Activated naive CD4-positive, alpha-beta T cell treated with anti-CD3 and anti-CD28 coated beads, Interleukin-2, amount 10 ng/mL, durations not matched to agents 7 days and 5 days (primary cell): ENCODE measurements around the gene GGT6.

ENCODE experiments used
- CTCF ChIA-PET: fragments of 350-600 bp; sonication (Branson Sonifier 250); formaldehyde crosslinking; loops from one replicate; lab custom pipeline; 2021; ENCODE audit warnings: antibody characterized with exemption; lab: Charles Lee
- DNase-seq: peaks from one replicate; pipeline ENCODE4 v3.0.0-alpha.2; 2020
- H3K27ac Mint-ChIP-seq: one replicate; pipeline ENCODE4 v1.8.0; 2021; ENCODE audit warnings: mild to moderate bottlenecking, moderate library complexity, mixed read lengths
- H3K27me3 Mint-ChIP-seq: one replicate; pipeline ENCODE4 v1.8.0; 2021; ENCODE audit warnings: mild to moderate bottlenecking, mixed read lengths
- H3K36me3 Mint-ChIP-seq: one replicate; pipeline ENCODE4 v1.8.0; 2021; ENCODE audit warnings: mixed read lengths
- H3K4me1 Mint-ChIP-seq: one replicate; pipeline ENCODE4 v1.8.0; 2021; ENCODE audit warnings: mixed read lengths
- H3K4me3 Mint-ChIP-seq: one replicate; pipeline ENCODE4 v1.8.0; 2021; ENCODE audit warnings: mild to moderate bottlenecking, moderate library complexity, mixed read lengths
- H3K9me3 Mint-ChIP-seq: one replicate; pipeline ENCODE4 v1.8.0; 2021; ENCODE audit warnings: mixed read lengths

The GGT6 gene

DNA sequence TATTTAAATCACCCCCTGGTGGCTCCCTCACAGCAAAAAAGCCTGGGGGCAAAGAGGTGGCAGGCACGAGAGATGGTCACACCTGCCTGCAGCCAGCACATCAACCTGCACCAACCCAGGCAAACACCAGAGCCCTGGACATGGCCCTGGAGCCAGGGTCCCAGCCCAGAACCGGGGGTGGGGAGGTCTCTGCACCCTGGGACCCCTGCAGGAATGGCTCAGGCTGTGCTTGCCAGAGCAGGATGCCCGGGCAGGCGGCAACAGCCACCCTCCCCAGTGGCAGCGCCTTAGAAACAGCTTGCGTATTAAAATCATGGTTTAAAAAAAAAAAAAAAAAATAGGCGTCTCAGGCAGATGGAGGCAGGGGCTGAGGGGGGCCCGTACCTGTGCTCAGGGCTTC is 21.4 kb downstream of the GGT6 start:
- Mint-ChIP-seq H3K4me3 (no peak overlapping the region), H3K4me1 (no peaks in the 10 kb centered on the region), H3K27me3 (peaks cover 3% of the 10 kb centered on the region), H3K27ac (no peak overlapping the region), H3K9me3 (no peaks in the 10 kb centered on the region), H3K36me3 (peaks cover 4% of the 10 kb centered on the region)
- CTCF ChIA-PET: no interaction called here
- no peak for DNase-seq

DNA sequence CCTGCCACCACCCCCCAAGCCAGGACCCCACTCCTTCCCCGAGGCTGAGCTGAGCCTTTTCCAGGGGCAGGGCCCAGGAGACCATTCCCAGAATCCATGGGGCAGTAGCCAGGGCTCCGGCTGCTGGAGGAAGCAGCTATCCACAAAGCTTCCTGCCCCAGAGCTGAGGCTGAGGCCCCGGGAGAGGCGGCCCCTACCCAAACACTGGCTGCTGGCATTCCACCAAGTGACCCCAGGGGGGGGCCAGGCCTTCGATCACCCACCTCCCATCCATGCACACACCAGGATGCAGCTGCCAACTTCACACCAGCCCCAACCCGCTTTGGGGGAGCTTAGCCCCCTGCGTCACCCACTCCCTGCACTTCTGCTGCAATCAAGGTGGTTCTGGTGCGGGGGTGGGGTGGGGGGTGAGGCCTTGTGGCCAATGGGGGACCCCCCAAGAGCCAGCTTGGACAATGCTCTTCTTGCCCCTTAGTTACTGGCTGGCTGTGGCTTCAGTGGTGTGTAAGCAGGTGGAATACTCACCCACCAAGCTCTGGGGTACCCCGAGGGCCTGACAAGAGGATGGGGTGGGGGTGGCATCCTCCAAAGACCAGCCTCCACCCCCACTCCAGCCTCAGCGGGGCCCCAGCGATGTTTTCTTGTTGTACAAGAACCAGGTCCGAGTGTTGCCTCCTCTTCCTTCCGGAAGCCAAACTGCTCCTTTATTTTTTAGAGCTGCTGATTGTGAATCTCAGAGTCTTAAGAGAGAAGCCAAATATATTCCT is 22.0 kb downstream of the GGT6 start:
- Mint-ChIP-seq H3K4me3 (no peak overlapping the region), H3K4me1 (no peaks in the 10 kb centered on the region), H3K27me3 (peaks cover 9% of the 10 kb centered on the region), H3K36me3 (peaks cover 3% of the 10 kb centered on the region), H3K9me3 (no peaks in the 10 kb centered on the region), H3K27ac (no peak overlapping the region)
- CTCF ChIA-PET: interaction anchor here (1.4 kb wide), 1 partner anchor 28 kb away, joined by 3 read pairs; no protein-coding TSS in a partner anchor
- DNase-seq: no peak

DNA sequence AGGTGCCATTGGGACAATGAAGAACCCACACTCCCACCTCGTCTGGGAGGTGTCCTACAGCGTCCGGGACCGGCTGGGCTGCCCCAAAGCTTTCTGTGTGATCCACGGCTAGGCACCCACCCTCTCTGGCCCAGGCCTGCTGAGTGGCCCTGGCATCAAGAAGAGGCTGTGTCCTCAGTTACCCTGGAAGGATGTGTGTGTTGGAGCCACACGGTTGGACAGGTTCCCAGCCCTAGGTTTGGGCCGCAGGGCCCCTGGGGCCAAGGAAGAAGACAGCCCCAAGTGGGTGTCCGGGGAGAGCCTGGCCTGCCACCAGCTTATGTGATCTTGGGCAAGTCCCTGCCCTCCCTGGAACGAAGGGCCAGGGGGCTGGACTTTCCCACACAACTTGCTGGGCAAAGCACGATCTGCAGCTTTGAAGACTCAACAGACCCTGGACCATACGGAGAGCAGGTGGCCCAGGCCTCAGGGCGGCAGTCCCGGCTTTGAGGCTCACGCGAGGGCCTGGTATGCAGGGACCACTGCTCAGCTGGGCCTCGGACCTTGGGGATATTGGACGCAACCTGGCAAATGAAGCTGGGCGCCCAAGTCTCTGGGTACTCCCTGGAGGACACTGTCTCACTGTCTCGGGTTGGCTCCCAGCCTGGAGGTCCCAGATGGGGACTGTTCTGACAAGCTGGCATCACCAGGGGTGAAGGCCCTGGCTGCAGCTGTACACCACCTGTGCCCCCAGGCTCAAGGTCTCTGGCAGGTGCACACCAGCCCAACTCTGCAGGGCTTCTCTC is 22.7 kb downstream of the GGT6 start:
- CTCF ChIA-PET: interaction anchor here (1.4 kb wide), 1 partner anchor 29 kb away, joined by 3 read pairs; no protein-coding TSS in a partner anchor
- Mint-ChIP-seq H3K4me3 (no peak overlapping the region), H3K36me3 (peaks cover 3% of the 10 kb centered on the region), H3K4me1 (no peaks in the 10 kb centered on the region), H3K27me3 (peaks cover 13% of the 10 kb centered on the region), H3K9me3 (no peaks in the 10 kb centered on the region), H3K27ac (no peak overlapping the region)
- DNase-seq: no peak

DNA sequence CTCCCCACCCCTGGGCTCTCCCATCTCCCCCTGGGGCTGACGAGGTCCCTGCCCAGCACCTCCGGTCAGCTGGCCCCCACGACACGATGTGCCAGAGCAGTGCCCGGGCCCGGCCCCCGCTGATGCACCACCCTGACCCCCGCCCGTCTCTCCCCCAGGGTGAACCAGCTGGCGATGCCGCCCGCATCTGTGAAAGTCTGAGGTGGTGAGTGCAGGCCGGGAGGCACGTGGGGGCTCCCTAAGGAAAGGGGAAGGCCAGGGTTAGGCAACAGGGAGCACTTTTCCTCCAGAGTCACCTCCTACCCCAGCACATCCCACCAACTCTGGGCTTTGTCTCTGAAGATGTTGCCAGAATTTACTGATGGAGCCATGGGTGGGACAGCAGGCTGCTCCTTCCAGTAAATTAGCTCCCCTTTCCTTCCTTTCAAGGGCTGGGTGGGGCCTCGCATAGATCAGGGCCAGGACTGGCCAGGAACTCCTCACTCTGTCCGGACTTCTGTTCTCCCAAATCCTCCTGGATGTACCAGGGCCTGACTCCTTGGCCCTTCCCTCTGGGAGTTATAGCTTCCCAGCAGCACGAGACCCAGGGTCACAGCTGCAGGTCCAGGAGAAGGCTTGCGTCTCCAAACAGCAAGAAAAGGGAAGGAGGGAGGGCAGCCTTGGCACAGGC is 23.5 kb downstream of the GGT6 start:
- H3K27ac Mint-ChIP-seq: peak overlapping the region; percentile 52
- DNase-seq: no peak
- H3K4me3 Mint-ChIP-seq: no peak overlapping the region
- peaks cover 3% of the 10 kb centered on the region for H3K36me3 Mint-ChIP-seq
- H3K9me3 Mint-ChIP-seq: no peaks in the 10 kb centered on the region
- H3K27me3 Mint-ChIP-seq: peaks cover 21% of the 10 kb centered on the region
- CTCF ChIA-PET: interaction anchor here (0.6 to 1.4 kb wide), 2 partner anchors 30 to 106 kb away, joined by 3 read pairs; no protein-coding TSS in a partner anchor
- H3K4me1 Mint-ChIP-seq: no peaks in the 10 kb centered on the region

DNA sequence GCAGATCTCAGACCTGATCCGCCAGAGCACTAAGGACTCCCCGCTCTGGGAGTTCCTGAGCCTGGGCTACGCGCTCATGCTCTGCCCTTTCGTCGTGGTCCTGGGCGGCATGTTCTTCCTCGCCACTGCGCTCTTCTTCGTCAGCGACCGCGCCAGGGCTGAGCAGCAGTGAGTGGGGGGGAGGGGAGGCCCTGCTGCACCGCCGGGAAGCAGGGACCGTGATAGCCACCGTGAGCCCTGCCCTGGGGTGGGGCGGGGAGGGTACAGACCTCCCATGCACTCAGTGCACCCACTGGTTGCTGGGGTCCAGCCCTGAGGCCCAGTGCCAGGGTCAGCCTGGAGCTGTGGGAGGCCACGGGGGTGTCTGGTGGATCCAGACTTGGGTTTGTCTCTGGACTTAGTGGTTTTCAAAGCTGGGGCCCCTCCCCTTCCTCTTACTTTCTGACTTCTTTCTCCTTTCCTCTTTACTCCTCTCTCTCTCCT is 24.1 kb downstream of the GGT6 start:
- CTCF ChIA-PET: interaction anchor here (0.6 kb wide), 1 partner anchor 106 kb away, joined by 3 read pairs; no protein-coding TSS in a partner anchor
- Mint-ChIP-seq H3K9me3 (no peaks in the 10 kb centered on the region), H3K4me3 (no peak overlapping the region), H3K4me1 (no peaks in the 10 kb centered on the region), H3K36me3 (peaks cover under 1% of the 10 kb centered on the region), H3K27me3 (peaks cover 23% of the 10 kb centered on the region), H3K27ac (no peak overlapping the region)
- no peak for DNase-seq

DNA sequence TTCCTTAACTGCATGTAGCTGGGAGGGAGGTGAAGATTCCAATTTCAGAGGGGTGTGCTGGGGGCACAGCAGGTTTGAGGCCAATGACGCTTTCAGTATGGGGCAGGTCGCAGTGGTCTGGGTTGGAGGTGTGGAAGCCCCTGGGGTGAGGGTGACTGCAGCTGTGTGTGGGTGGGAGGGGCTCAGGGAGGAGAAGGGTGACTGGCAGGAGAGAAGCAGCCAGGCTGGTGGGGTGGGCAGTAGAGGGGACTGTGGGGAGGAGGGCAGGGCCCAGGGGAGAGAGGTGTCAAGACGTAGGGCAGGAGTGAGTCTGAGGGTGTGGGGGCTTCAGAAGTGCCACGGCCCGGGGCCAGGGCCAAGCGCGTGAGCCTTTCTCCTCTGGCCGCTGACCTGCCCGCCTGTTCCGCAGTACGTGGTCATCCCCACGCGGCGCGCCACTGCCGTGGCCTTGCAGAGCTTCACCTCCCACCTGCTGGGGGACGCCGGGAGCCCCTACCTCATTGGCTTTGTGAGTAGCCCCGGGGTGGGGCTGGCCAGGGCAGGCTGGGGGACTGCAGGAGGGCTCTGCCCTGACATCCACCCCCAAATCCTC is 24.6 kb downstream of the GGT6 start:
- CTCF ChIA-PET: no interaction called here
- Mint-ChIP-seq H3K9me3 (no peaks in the 10 kb centered on the region), H3K27me3 (peaks cover 29% of the 10 kb centered on the region), H3K4me3 (no peak overlapping the region), H3K36me3 (no peaks in the 10 kb centered on the region), H3K27ac (no peak overlapping the region), H3K4me1 (no peaks in the 10 kb centered on the region)
- no peak for DNase-seq

DNA sequence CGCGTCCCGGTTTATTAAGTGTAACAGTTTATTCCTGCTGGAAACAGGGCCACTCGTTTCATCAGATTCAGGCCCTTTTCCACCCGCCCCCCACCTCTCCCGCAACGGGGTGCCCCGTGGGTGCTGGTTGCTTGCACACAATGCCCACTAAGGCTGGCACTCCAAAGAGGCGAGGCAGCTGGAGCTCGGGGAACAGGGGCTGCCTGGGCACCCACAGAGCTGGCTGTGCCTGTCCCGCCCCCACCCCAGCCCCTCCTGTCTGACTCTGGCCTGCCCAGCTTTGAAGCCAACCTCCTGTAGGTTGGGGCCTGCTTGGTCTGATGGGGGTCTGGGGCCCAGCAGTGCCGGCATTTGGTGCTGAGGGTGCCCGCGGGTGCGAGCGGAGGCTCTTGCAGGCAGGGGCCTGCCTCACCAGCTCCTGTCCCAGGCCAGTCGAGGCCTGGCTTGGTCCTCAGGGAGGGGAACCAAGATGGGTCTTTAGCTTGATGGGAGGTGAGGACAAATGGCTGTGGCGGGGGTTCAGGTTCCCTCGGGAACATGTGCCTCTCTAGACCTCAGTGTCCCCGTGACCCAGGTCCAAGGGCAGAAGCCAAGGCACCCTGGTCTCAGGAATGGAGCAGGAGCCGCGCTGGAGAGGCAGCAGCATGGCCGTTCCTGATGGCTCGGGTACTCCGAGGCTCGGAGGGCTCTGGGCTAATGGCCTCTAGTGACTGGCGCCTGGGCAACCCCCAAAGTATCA is 25.3 kb downstream of the GGT6 start:
- Mint-ChIP-seq H3K36me3 (no peaks in the 10 kb centered on the region), H3K9me3 (no peaks in the 10 kb centered on the region), H3K27ac (no peak overlapping the region), H3K4me3 (no peak overlapping the region), H3K4me1 (no peaks in the 10 kb centered on the region), H3K27me3 (peaks cover 36% of the 10 kb centered on the region)
- no peak for DNase-seq
- CTCF ChIA-PET: no interaction called here

DNA sequence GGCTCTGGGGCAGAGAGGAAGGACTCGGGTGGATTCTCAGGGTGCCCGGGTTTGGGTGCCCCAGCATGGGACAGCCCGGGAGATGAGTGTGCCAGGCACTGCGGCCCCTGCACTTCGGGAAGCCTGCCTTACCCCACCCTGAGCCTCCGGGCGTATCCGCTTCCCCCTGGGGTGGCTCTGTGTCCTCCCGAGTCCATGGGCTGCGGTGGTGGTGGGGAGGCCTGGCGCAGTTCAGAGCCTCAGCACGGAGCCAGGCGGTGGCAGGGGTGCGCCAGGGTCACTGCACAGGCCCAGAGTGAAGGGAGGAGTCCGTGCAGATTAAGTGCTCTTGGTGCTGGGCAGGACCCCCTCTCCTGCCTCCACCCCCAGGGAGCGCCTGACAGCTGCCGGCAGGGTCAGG is 25.9 kb downstream of the GGT6 start:
- Mint-ChIP-seq H3K27me3 (peaks cover 40% of the 10 kb centered on the region), H3K4me3 (no peak overlapping the region), H3K36me3 (no peaks in the 10 kb centered on the region), H3K9me3 (no peaks in the 10 kb centered on the region), H3K4me1 (no peaks in the 10 kb centered on the region), H3K27ac (no peak overlapping the region)
- CTCF ChIA-PET: interaction anchor here (0.5 kb wide), 1 partner anchor 38 kb away, joined by 3 read pairs; no protein-coding TSS in a partner anchor
- no peak for DNase-seq

DNA sequence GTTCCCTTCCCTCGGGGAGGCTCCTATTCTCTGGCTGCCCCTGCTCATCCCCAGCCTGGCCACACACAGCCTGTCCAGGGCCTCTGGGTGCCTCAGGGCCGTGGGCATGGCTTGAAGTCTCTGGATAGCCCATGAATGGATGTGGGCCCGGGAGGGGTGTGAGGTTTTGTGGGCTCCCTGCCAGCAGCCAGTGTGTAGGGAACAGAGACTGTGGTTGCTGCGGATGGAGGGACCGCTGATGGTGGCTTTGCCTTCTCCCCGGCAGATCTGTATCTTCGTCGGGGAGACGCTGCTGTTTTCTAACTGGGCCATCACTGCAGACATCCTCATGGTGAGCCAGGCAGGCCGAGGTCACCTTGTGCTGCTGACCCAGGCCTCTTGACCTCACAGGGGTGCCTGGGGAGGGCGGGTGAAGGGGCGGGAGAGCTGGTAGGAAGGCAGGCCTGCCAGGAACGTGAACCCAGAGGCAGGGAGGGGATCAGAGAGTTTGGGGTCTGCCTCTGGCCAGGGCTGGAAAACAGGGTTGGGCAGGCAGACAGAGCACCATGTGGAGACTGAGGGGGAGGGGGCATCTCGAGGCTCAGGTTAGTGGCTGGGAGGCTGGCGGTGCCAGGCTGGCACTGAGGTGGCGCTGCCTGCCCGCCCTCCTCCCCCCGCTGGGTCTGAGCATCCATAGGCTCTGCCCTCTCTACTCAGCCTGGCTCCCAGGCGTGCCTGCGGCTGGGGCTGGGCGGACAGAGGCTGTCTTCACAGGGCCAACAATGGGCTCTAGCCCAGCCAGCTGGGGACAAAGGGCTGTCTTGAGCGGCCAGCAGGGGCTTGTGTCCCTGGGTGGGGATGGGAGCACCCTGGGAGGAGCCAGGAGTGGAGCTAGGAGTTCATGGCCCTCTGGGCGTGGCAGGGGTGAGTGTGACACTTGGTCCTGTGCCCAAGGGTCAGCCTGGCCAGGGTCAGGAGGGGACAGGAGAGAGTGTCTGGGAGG is 26.6 kb downstream of the GGT6 start:
- H3K27ac Mint-ChIP-seq: peak overlapping the region; percentile 33
- H3K4me3 Mint-ChIP-seq: no peak overlapping the region
- DNase-seq: no peak
- H3K36me3 Mint-ChIP-seq: no peaks in the 10 kb centered on the region
- peaks cover 44% of the 10 kb centered on the region for H3K27me3 Mint-ChIP-seq
- CTCF ChIA-PET: interaction anchor here (0.5 kb wide), 1 partner anchor 39 kb away, joined by 3 read pairs; no protein-coding TSS in a partner anchor
- no peaks in the 10 kb centered on the region for H3K9me3 Mint-ChIP-seq
- H3K4me1 Mint-ChIP-seq: no peaks in the 10 kb centered on the region

DNA sequence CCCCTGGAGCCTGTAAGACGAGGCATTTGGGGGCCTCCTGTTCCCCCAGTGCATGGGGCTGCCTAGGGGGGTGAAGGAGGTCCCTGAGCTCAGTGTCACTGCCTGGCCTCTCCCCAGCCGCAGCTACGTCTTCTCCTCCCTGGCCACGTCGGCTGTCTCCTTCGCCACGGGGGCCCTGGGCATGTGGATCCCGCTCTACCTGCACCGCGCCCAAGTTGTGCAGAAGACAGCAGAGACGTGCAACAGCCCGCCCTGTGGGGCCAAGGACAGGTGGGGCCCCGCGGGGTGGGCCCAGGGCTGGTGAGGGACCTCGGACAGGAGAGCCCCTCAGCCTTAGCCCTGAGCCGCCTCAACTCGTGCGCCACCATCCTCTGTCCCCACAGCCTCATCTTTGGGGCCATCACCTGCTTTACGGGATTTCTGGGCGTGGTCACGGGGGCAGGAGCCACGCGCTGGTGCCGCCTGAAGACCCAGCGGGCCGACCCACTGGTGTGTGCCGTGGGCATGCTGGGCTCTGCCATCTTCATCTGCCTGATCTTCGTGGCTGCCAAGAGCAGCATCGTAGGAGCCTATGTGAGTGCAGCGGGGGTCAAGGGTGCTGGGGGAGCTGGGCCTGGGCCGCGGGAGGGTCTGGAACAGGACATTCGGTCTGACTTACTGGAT is 27.4 kb downstream of the GGT6 start:
- CTCF ChIA-PET: no interaction called here

DNA sequence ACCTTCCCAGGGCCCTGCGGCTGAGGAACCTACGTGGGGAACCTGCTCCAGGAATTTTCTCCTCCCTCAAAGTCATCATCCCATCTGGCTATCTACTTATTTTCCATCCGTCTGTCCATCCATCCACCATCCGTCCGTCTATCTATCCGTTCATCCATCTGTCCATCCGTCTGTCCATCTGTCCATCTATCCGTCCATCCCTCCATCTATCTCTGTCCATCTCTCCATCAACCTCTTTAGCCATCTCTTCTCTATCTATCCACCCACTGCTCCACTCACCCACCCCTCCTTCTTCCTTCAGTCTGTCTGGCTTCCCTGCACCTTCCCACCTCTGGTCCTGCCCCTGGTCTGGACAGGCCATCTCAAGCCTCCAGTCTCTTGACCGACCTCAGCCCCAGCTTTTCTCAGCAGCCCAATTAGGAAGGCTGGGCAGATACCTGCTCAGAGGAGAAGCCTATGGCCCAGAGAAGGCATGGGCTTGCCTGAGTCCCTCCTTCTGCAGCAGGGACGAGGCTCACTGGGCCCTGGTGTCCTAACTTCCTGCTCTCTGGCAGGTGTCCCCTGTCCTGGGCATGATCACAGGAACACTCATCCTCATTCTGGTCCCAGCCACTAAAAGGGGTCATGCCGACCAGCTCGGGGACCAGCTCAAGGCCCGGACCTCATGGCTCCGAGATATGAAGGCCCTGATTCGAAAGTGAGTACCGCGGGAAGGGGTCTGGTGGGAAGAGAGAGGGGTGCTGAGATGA is 28.2 kb downstream of the GGT6 start:
- Mint-ChIP-seq H3K36me3 (no peaks in the 10 kb centered on the region), H3K4me3 (no peak overlapping the region), H3K27me3 (peaks cover 49% of the 10 kb centered on the region), H3K9me3 (no peaks in the 10 kb centered on the region), H3K27ac (no peak overlapping the region), H3K4me1 (no peaks in the 10 kb centered on the region)
- no peak for DNase-seq
- CTCF ChIA-PET: no interaction called here

More for the DNA sequence above, 27.4 kb downstream of the GGT6 start:
- no peak for DNase-seq
- peaks cover 49% of the 10 kb centered on the region for H3K27me3 Mint-ChIP-seq
- H3K4me1 Mint-ChIP-seq: no peaks in the 10 kb centered on the region
- H3K4me3 Mint-ChIP-seq: no peak overlapping the region
- no peak overlapping the region for H3K27ac Mint-ChIP-seq
- no peaks in the 10 kb centered on the region for H3K9me3 Mint-ChIP-seq
- no peaks in the 10 kb centered on the region for H3K36me3 Mint-ChIP-seq
